NCI-H2081 (cell line): ENCODE results near the gene NR3C2.

Experiments used
- DNase-seq, 2 experiments: peaks; one replicate each; lab custom pipeline; 2025; lab: John Stamatoyannopoulos, UW

The NR3C2 gene

DNA sequence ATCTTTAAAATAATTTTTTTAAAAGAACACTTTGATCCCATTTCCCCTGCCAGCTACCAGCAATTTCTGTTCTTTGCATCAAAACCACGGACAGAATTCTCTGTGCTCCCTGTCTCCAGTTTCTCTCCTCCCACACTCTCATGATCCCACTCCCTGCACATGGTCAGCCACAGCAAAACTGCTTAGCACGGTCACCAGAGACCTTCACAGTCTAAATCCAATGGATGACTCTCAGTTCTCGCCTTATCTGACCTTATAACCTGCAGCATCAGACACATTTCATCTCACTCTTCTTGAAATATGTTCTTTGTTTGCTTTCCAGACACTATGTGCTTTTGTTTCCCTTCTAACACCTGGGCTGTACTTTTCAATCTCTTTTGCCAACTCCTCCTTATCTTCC is 131.5 kb downstream of the NR3C2 start:
- DNase-seq = no peak

DNA sequence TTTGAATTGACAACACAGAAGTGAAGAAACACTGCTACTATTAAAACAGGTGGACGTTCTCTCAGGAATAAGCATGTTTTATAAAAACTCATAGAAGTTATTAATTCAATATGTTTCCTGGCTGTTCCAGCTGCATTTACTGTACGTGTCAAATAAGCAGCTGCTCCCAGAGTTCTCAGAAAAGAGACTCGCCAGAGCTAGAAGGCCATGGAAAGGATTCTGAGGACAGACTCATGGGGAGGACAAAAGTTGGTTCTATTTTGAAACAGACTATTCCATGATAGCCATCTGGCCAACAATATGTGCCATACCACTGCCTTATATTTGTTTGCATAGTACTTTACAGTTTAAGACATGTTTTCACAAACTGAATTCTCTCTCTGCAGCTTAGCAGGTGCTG is 136.5 kb downstream of the NR3C2 start:
- no peak for DNase-seq

- DNase-seq = no peak
Measured at GRCh38 chr4:148302416-148302815, 139.8 kb downstream of the NR3C2 start.

DNA sequence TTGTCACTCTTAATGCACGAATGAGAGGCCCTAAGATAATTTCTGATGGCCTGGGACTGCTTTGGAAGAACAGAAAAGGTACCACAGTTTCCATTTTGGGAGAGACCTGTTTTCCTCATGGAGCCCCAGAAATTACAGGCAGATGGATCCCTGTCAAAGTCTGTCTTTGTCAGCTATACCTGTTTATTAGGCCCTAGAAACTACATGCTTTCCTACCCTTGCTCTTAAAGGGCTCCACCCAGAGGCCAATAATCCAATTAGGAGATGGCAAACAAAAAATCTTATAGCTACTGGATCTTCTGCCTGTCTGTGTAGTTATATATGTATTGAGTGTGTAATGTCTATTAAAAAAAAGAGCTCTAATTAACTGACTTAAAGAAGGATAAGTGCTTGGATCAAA is 141.3 kb downstream of the NR3C2 start:
- no peak for DNase-seq

- DNase-seq = no peak
Measured at GRCh38 chr4:148299337-148299736, 142.9 kb downstream of the NR3C2 start.

GRCh38 chr4:148296498-148296897 is 145.7 kb downstream of the NR3C2 start:
- no peak for DNase-seq

DNA sequence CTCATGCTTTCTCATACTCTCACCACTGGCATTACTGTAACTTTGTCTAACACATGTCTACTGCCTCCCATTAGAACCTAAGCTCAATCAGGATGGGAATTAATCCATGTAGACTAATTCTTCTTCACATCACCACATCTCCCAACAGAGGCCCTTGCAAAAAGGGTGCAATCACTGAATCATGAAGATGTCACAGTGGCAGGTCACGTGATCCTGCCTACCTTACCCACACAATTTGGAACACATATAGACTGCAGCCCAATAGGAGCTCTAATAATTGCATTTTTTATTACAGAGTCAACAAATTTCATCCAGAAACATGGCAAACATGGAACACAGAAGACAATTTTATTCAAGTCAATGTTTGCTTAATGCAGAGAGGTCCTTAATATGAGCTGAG is 146.6 kb downstream of the NR3C2 start:
- no peak for DNase-seq

DNA sequence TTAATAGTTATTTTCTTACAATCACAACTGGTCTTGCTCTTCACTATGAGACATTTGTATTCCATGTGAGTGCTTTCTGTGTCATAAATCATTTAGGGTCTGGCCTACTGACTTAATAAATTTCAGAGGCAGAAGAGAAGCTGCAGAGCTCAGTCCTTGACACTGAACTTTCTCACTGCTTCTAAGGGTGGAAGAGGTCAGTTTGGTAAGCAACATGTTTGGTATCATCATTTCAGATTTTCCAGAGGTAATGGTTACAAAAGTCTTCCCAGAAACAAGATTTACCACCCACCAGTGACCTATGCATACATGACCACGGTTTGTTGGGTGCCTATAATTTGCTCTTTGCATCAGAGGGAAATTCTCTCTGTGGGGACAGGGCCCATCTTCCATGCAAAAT is 148.6 kb downstream of the NR3C2 start:
- DNase-seq = no peak

- DNase-seq = no peak
Measured at GRCh38 chr4:148292686-148293085, 149.5 kb downstream of the NR3C2 start.

DNA sequence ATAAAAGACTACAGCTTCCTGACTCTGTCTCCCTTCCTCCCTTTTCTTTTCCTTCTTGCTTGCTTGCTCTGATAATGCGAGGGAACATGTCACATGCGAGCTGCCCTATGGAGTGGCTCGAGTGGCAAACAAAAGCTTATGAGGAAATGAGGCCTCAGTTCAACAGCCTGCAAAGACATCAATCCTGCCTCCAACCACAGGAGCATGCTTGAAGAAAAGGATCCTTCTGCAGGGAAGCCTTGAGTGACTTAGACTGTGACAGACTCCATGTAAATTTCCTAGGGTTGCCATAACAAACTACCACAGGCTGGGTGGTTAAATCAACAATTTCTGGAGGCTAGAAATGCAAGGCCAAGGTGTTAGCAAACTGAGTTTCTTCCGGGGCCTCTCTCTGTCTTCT is 152.5 kb downstream of the NR3C2 start:
- no peak for DNase-seq

DNA sequence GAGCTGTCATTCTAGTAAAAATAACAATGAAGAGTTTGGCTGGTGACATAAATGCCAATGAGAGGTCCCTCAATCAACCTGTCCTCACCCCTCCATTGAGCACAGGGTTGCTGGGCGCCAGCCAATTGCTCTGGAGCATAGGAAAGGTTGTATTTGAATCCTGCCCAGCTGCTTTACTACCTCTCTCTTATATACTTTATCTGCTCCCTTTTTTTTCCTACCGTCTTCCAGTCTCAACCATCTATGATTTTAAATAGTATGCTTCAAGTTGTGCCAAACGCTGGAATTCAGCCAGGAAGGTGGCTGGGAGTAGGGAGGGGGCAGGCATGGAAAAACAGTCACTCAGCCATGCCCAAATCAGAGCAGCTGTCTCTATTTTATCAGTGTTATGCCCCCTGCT is 153.8 kb downstream of the NR3C2 start:
- no peak for DNase-seq

- no peak for DNase-seq
Measured at GRCh38 chr4:148287111-148287510, 155.1 kb downstream of the NR3C2 start.

DNA sequence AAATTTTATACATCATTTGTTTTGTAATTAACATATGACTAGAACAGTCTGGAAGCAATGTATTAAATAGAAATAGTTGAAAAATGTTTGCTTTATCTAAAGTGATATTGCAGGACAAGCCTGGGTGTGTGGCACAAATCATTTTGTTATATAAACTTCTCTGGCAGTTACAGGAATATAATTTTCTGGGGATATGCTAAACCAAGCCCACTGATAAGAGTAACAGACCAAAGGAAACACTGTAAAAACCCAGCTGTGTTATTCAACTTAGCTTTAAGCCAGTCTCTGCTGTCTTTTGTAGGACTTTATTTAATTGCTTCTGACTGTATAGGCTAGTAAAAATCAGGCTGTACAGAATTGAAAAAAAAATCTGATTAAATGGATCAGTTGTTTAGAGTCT is 156.2 kb downstream of the NR3C2 start:
- DNase-seq = no peak

DNA sequence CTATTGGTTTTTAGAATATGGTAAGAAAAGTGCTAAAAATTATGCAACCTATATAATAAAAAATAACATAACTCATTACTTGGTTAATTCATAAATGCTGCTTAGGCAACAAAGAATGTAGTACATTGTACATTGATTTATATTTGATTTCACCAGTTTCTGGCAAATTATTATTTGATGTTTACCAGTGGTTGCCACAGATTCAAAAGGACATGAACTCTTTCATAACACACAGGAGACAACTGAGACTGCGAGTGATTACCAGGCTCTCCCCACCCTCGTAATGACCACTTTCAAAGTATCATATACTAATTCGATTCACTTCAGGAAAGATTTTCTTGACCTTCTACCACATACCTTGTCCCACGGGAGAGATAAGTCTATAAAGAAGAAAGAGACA is 158.5 kb downstream of the NR3C2 start:
- DNase-seq = no peak

- DNase-seq = no peak
Measured at GRCh38 chr4:148278310-148278709, 163.9 kb downstream of the NR3C2 start.

- no peak for DNase-seq
Measured at GRCh38 chr4:148275266-148275665, 166.9 kb downstream of the NR3C2 start.

GRCh38 chr4:148273501-148273986 is 168.7 kb downstream of the NR3C2 start:
- no peak for DNase-seq

GRCh38 chr4:148271166-148271565 is 171.0 kb downstream of the NR3C2 start:
- DNase-seq = no peak

- no peak for DNase-seq
Measured at GRCh38 chr4:148270630-148271029, 171.6 kb downstream of the NR3C2 start.

GRCh38 chr4:148268835-148269234 is 173.4 kb downstream of the NR3C2 start:
- DNase-seq = no peak

DNA sequence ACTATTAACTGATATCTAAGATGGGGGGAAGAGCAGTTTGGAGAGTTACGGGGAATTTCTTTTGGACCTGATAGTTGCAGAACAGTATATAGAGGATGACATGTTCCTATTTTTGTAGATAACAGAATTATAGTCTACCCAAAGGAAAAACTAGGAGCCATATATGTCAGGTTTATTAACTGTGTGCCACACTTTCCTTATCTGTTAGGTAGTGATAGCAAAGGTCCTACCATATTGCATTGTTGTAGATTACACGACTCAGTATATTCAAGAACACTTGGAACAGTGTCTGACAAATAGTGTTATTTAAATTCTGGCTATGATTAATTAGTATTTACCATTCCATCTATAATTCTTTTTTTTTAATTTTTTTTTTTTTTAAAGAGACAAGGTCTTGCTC is 175.3 kb downstream of the NR3C2 start:
- no peak for DNase-seq

DNA sequence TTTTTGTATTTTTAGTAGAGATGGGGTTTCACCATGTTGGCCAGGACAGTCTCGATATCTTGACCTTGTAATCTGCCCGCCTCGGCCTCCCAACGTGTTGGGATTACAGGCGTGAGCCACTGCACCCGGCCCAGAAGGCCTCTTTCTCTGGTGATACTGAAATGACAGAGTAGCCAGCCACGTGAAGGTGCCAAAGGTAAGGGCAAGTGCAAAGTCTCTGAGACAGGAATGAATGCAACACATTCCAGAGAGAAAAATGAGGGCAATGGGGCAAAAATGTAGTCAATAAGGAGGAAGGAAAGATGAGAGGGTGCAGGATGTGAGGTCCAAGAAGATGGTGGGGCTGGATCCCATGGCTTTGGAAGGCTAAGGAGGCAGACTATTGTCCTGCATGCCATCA is 176.0 kb downstream of the NR3C2 start:
- DNase-seq = no peak

- DNase-seq = no peak
Measured at GRCh38 chr4:148265627-148266026, 176.6 kb downstream of the NR3C2 start.

DNA sequence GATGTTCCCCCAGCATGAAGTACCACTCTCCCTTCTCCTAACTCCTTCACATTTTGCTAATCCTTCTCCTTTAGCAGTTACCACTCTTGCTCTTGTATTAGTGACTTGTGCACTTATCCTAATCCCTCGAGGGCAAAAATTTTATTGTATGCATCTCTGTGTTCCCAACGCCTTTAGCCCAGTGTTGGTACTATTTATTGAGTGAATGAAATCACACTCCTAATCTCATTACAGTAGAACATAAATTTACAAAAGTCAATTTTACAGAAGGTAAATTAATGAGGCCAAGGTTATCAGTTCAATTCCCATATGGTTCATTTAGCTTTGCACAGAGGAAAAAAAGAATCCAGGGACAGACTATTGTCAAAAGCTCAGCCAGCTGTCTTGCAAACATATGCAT is 178.4 kb downstream of the NR3C2 start:
- no peak for DNase-seq

GRCh38 chr4:148263127-148263526 is 179.1 kb downstream of the NR3C2 start:
- no peak for DNase-seq
